Thyroid gland (tissue), 4 donors: Measurements from ENCODE around the gene B4GALT6.

Experiments
- CTCF ChIP-seq, 6 experiments: fragments of 200-600 bp in 3 of 6; fragments of 450-650 bp in 3 of 6; sonication (generic) in 3 of 6; IDR thresholded peaks; one replicate each; pipeline ENCODE4 v1.5.1; 2016 to 2019; ENCODE audit warnings: antibody characterized with exemption in 6 of 6, mild to moderate bottlenecking in 2 of 6, inconsistent platforms in 1 of 6, moderate library complexity in 1 of 6
- POLR2A ChIP-seq, 2 donors: fragments of 450-650 bp; IDR thresholded peaks; one replicate each; pipeline ENCODE4 v1.6.1; 2017; ENCODE audit warnings: antibody characterized with exemption in 2 of 2, mild to moderate bottlenecking in 2 of 2, moderate library complexity in 1 of 2

- TF ChIP-seq POLR2A (IDR thresholded peaks at IDR 0.05) (no peak), CTCF (IDR thresholded peaks at IDR 0.05) (no peak)
These were observed 91.7 kb downstream of the B4GALT6 start for GRCh38 chr18:31592506-31593157.
